ENCODE data around the gene HOXD13. TPM values are rescaled to one million over a fixed set of nuclear protein-coding genes. Genes with fewer than 3 reads are reported as not detected.

HOXD13 gene
- total and polyA plus RNA-seq, 2 of the 8 experiments (the other 6 are each of a cell fraction or from before 2014, with no cell fraction given), result not detected

DNA sequence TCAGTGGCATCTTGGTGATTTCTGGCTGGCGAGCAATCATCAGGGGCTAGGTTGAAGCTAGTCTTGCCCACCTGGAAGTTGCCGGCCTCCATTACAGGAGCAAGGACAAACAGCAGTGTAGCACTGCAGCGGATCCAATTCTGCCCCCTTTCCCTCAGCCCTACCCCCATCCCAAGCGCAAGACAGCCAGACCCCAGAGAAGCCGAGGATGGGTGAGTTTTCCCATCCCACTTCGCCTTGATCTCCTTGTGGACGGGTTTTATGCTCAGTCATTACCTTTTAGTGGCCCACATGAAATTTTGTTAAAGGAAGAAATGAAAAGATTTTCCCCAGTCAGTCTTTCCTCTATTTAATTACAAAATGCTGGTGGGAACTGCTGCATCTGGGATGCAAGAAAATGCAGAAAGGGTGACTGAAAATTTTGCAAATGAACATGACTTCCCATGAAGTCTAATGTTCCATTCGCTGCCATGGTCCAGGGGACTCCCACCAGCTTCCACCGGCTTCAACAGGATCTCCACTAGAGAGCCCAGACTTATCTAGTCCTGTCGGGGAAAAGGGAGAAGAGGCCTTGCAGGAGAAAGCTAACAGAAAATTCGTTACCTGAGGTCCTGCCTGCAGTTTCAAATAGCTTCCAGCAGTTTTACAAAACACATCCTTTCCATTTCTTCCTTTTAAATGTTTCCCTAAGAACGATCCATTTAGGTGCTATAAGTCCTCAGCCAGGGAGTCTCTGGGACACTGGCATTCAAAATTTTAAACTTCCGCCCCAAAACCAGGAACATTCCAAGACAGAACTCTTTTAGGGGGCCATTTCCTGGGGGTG, 28.1 kb downstream of the HOXD13 start (continued):
- TF ChIP-seq, protein P1, sequence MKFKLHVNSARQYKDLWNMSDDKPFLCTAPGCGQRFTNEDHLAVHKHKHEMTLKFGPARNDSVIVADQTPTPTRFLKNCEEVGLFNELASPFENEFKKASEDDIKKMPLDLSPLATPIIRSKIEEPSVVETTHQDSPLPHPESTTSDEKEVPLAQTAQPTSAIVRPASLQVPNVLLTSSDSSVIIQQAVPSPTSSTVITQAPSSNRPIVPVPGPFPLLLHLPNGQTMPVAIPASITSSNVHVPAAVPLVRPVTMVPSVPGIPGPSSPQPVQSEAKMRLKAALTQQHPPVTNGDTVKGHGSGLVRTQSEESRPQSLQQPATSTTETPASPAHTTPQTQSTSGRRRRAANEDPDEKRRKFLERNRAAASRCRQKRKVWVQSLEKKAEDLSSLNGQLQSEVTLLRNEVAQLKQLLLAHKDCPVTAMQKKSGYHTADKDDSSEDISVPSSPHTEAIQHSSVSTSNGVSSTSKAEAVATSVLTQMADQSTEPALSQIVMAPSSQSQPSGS (IDR thresholded peaks at IDR 0.05; ENCODE audit: low read length), result no peak
- TF ChIP-seq POLR2A (IDR thresholded peaks at IDR 0.05; ENCODE audit: control extremely low read depth in 1 of 2, low read depth in 2 of 2, low read length in 2 of 2) (no peak), POLR2AphosphoS5 (IDR thresholded peaks at IDR 0.05; ENCODE audit: low read depth, low read length) (no peak)

All from H1 (cell line).